GM23338 (cell line): Measurements from ENCODE around the gene VWA5A.

Experiments
- CREB1 ChIP-seq: fragments of 250-450 bp; sonication (Bioruptor Pico); IDR thresholded peaks from 2 replicates; pipeline ENCODE4 v1.5.0; 2020; ENCODE audit warnings: low read depth, mild to moderate bottlenecking, moderate library complexity
- CTCF ChIP-seq, 2 experiments: fragments of 200-600 bp in 1 of 2; sonication (generic) in 1 of 2; conservative IDR thresholded peaks; 2 replicates each; pipeline versions ENCODE4 v1.5.1 to v1.6.1; 2016 to 2017; ENCODE audit warnings: antibody characterized with exemption in 2 of 2, low read depth in 2 of 2, mild to moderate bottlenecking in 2 of 2, moderate library complexity in 1 of 2
- EZH2 ChIP-seq: fragments of 200-600 bp; sonication (generic); IDR thresholded peaks from one replicate; pipeline ENCODE4 v1.8.0; 2017; ENCODE audit warnings: antibody characterized with exemption, mild to moderate bottlenecking, low read depth; ENCODE audit not compliant: unreplicated experiment
- POLR2AphosphoS5 ChIP-seq: IDR thresholded peaks from 2 replicates; pipeline ENCODE4 v1.6.1; 2016; ENCODE audit warnings: antibody characterized with exemption, low read depth
- REST ChIP-seq: IDR thresholded peaks from one replicate; pipeline ENCODE4 v1.6.1; 2018; ENCODE audit warnings: antibody characterized with exemption; ENCODE audit not compliant: unreplicated experiment

GRCh38 chr11:124123622-124124021, 8.4 kb downstream of the VWA5A start:
- peak; percentile 56 to 64 for TF ChIP-seq CTCF (conservative IDR thresholded peaks at IDR 0.05; ENCODE audit: low read depth in 2 of 2)
- no peak for TF ChIP-seq POLR2AphosphoS5
- no peak for TF ChIP-seq CREB1 (CRISPR knock-in tag)
- TF ChIP-seq REST, result no peak
- TF ChIP-seq EZH2, result no peak
